ENCODE results near the gene ABCC1. TPM values are rescaled to one million over a fixed set of nuclear protein-coding genes. Genes with fewer than 3 reads are reported as not detected.

The ABCC1 gene
- total RNA-seq, 4 donors from 2014 or later, result 17.3 to 105 (median 28.3) TPM

- Histone ChIP-seq H3K4me1 (peaks cover 0 to 17% (median 0%) of the 10 kb centered on the region in 4 donors), H3K4me3 (no peak overlapping the region), H3K9me3 (no peaks in the 10 kb centered on the region), H3K27ac (no peak overlapping the region), H3K27me3 (no peaks in the 10 kb centered on the region), H3K36me3 (peaks cover 0 to 26% (median 0%) of the 10 kb centered on the region in 3 donors)
- no peak for DNase-seq
- no peak for TF ChIP-seq POLR2A (IDR thresholded peaks at IDR 0.05)
- TF ChIP-seq CTCF (IDR thresholded peaks at IDR 0.05), result no peak
These were observed 70.1 kb downstream of the ABCC1 start for GRCh38 chr16:16019488-16019887.

GRCh38 chr16:16020291-16020690 lies 70.9 kb downstream of the ABCC1 start:
- Histone ChIP-seq H3K36me3 (peaks cover 0 to 26% (median 0%) of the 10 kb centered on the region in 3 donors), H3K9me3 (no peaks in the 10 kb centered on the region), H3K27ac (no peak overlapping the region), H3K4me3 (no peak overlapping the region), H3K27me3 (no peaks in the 10 kb centered on the region), H3K4me1 (peaks cover 0 to 17% (median 2%) of the 10 kb centered on the region in 4 donors)
- no peak for DNase-seq
- no peak for TF ChIP-seq CTCF (IDR thresholded peaks at IDR 0.05)

- no peak for DNase-seq
- Histone ChIP-seq H3K4me3 (no peak overlapping the region), H3K9me3 (no peaks in the 10 kb centered on the region), H3K27me3 (no peaks in the 10 kb centered on the region), H3K4me1 (peaks cover 0 to 17% (median 2%) of the 10 kb centered on the region in 4 donors), H3K27ac (peak overlapping the region in 1 of 4 donors; percentile 77), H3K36me3 (peaks cover 0 to 26% (median 0%) of the 10 kb centered on the region in 3 donors)
- TF ChIP-seq CTCF (IDR thresholded peaks at IDR 0.05) (no peak), POLR2A (IDR thresholded peaks at IDR 0.05) (no peak)
These were observed 71.6 kb downstream of the ABCC1 start for GRCh38 chr16:16021020-16021419.

- TF ChIP-seq POLR2A (IDR thresholded peaks at IDR 0.05) (no peak), CTCF (IDR thresholded peaks at IDR 0.05) (no peak)
- H3K4me1 ChIP-seq, result peaks cover 0 to 17% (median 2%) of the 10 kb centered on the region in 4 donors
These were observed 72.2 kb downstream of the ABCC1 start for GRCh38 chr16:16021646-16021987.

GRCh38 chr16:16021988-16022682 lies 72.7 kb downstream of the ABCC1 start:
- H3K4me3 ChIP-seq, result no peak overlapping the region
- DNase-seq, result peak; percentile 43 to 92 (median 83)
- no peaks in the 10 kb centered on the region for H3K27me3 ChIP-seq
- peaks cover 0 to 19% (median 0%) of the 10 kb centered on the region in 3 donors for H3K36me3 ChIP-seq
- TF ChIP-seq POLR2A (IDR thresholded peaks at IDR 0.05) (no peak), CTCF (IDR thresholded peaks at IDR 0.05) (no peak)
- no peaks in the 10 kb centered on the region for H3K9me3 ChIP-seq
- H3K27ac ChIP-seq, result peak overlapping the region; percentile 36 to 77 (median 38)
- H3K4me1 ChIP-seq, result peaks cover 0 to 17% (median 2%) of the 10 kb centered on the region in 4 donors

More at GRCh38 chr16:16021646-16021987, 72.2 kb downstream of the ABCC1 start:
- peak overlapping the region; percentile 27 to 77 (median 38) for H3K27ac ChIP-seq
- H3K36me3 ChIP-seq, result peaks cover 0 to 21% (median 0%) of the 10 kb centered on the region in 3 donors
- no peak overlapping the region for H3K4me3 ChIP-seq
- H3K27me3 ChIP-seq, result no peaks in the 10 kb centered on the region
- no peak for DNase-seq
- H3K9me3 ChIP-seq, result no peaks in the 10 kb centered on the region

Measured in Peyer's patch (tissue), 4 donors.